Fibroblast of lung (primary cell): ENCODE results near the gene ZFTA. TPM values are rescaled to one million over a fixed set of nuclear protein-coding genes. Genes with fewer than 3 reads are reported as not detected.

Experiments used
- DNase-seq, 2 donors: peaks; one replicate each; pipeline versions ENCODE4 v3.0.0 to v3.0.0-alpha.2; 2010; ENCODE audit warnings: low read depth in 2 of 2
- H2AFZ ChIP-seq: 2 replicates; pipeline ENCODE4 v1.5.1; 2012; ENCODE audit warnings: low read length, control low read depth, inconsistent platforms
- H3K27ac ChIP-seq: 2 replicates; pipeline ENCODE4 v1.5.1; 2011; ENCODE audit warnings: low read length, control low read depth; ENCODE audit not compliant: insufficient read depth
- H3K27me3 ChIP-seq: 2 replicates; pipeline ENCODE4 v1.5.1; 2011; ENCODE audit warnings: mild to moderate bottlenecking, low read length; ENCODE audit not compliant: control insufficient read depth, insufficient read depth
- H3K36me3 ChIP-seq: 2 replicates; pipeline ENCODE4 v1.5.1; 2011; ENCODE audit warnings: low read length; ENCODE audit not compliant: control insufficient read depth, insufficient read depth
- H3K4me1 ChIP-seq: 2 replicates; pipeline ENCODE4 v1.5.1; 2011; ENCODE audit warnings: low read length; ENCODE audit not compliant: control insufficient read depth, insufficient read depth; ENCODE audit errors: extremely low read depth
- H3K4me2 ChIP-seq: 2 replicates; pipeline ENCODE4 v1.5.1; 2011; ENCODE audit warnings: low read length, control low read depth; ENCODE audit not compliant: insufficient read depth; ENCODE audit errors: extremely low read depth
- H3K4me3 ChIP-seq, 4 experiments: fragments of 200-600 bp in 1 of 4; sonication (generic) in 1 of 4; replicated peaks in 1 of 4; 2 replicates each; pipeline ENCODE4 v1.5.1; 2011 to 2016; ENCODE audit warnings: low read length in 4 of 4, low read depth in 3 of 4, mild to moderate bottlenecking in 3 of 4, control low read depth in 2 of 4, inconsistent platforms in 1 of 4, mixed read lengths in 1 of 4; ENCODE audit not compliant: insufficient read depth in 1 of 4; ENCODE audit errors: control extremely low read depth in 1 of 4
- H3K79me2 ChIP-seq: 2 replicates; pipeline ENCODE4 v1.5.1; 2012; ENCODE audit warnings: mild to moderate bottlenecking, low read length, inconsistent platforms; ENCODE audit not compliant: control insufficient read depth, insufficient read depth
- H3K9ac ChIP-seq: 2 replicates; pipeline ENCODE4 v1.5.1; 2011; ENCODE audit warnings: mild to moderate bottlenecking, low read length, control low read depth; ENCODE audit not compliant: insufficient read depth
- H3K9me3 ChIP-seq: 2 replicates; pipeline ENCODE4 v1.5.1; 2012; ENCODE audit warnings: low read depth, low read length; ENCODE audit not compliant: control insufficient read depth, insufficient read depth
- H4K20me1 ChIP-seq: 2 replicates; pipeline ENCODE4 v1.5.1; 2011; ENCODE audit warnings: low read length; ENCODE audit not compliant: control insufficient read depth, insufficient read depth; ENCODE audit errors: extremely low read depth
- EZH2 ChIP-seq: IDR thresholded peaks from 2 replicates; pipeline ENCODE4 v1.5.1; 2012; ENCODE audit warnings: low read length, control low read depth, mild to moderate bottlenecking; ENCODE audit errors: missing control alignments
- polyA plus RNA-seq, 2 donors: library from polyadenylated mRNA; depleted of rRNA in 1 of 2; stranded (reverse) in 1 of 2; unstranded in 1 of 2; fragments of >200 nt; gene quantifications; 2 replicates each; pipeline ENCODE4 v1.2.1, GENCODE V29; 2011 to 2012; ENCODE audit warnings: missing spikeins in 1 of 2
- total RNA-seq: library from RNA; depleted of rRNA; stranded (reverse); fragments of >200 nt; gene quantifications from 2 replicates; pipeline ENCODE4 v1.2.1, GENCODE V29; 2014
- TF ChIP-seq, protein P1 (sequence below), 2 donors: IDR thresholded peaks in 1 of 2; conservative IDR thresholded peaks in 1 of 2; 1 replicate in 1 of 2; 2 replicates in 1 of 2; pipeline ENCODE4 v1.5.1; 2011 to 2012; ENCODE audit warnings: low read length in 2 of 2, control low read depth in 1 of 2, inconsistent platforms in 1 of 2, low read depth in 1 of 2, mild to moderate bottlenecking in 1 of 2

The ZFTA gene
- total and polyA plus RNA-seq, 2 donors (not counting 1 experiment from before 2014, with no cell fraction given): 5.4 to 12.9 TPM

- TF ChIP-seq, protein P1, sequence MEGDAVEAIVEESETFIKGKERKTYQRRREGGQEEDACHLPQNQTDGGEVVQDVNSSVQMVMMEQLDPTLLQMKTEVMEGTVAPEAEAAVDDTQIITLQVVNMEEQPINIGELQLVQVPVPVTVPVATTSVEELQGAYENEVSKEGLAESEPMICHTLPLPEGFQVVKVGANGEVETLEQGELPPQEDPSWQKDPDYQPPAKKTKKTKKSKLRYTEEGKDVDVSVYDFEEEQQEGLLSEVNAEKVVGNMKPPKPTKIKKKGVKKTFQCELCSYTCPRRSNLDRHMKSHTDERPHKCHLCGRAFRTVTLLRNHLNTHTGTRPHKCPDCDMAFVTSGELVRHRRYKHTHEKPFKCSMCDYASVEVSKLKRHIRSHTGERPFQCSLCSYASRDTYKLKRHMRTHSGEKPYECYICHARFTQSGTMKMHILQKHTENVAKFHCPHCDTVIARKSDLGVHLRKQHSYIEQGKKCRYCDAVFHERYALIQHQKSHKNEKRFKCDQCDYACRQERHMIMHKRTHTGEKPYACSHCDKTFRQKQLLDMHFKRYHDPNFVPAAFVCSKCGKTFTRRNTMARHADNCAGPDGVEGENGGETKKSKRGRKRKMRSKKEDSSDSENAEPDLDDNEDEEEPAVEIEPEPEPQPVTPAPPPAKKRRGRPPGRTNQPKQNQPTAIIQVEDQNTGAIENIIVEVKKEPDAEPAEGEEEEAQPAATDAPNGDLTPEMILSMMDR (conservative IDR thresholded peaks at IDR 0.05 in 1 of 2, IDR thresholded peaks at IDR 0.05 in 1 of 2; ENCODE audit: low read depth in 1 of 2, low read length in 2 of 2): no peak
- TF ChIP-seq EZH2: no peak
- Histone ChIP-seq H3K27me3 (no peaks in the 10 kb centered on the region), H3K4me1 (peaks cover 4% of the 10 kb centered on the region), H3K4me3 (no peak overlapping the region), H3K4me2 (no peak overlapping the region), H3K9me3 (no peaks in the 10 kb centered on the region), H3K27ac (no peak overlapping the region), H4K20me1 (no peaks in the 10 kb centered on the region), H2AFZ (peak overlapping the region; percentile 34), H3K9ac (no peak overlapping the region), H3K36me3 (no peaks in the 10 kb centered on the region), H3K79me2 (no peaks in the 10 kb centered on the region)
- DNase-seq: peak in 1 of 2 donors; percentile 7
Measured at GRCh38 chr11:63805844-63806415, 37.4 kb upstream of the ZFTA start.

GRCh38 chr11:63804259-63804658 is 35.7 kb upstream of the ZFTA start:
- Histone ChIP-seq H3K36me3 (no peaks in the 10 kb centered on the region), H3K79me2 (no peaks in the 10 kb centered on the region), H3K4me2 (no peak overlapping the region), H2AFZ (no peak overlapping the region), H3K27ac (no peak overlapping the region), H4K20me1 (no peaks in the 10 kb centered on the region), H3K4me1 (peaks cover 4% of the 10 kb centered on the region), H3K4me3 (no peak overlapping the region), H3K9me3 (no peaks in the 10 kb centered on the region), H3K9ac (no peak overlapping the region), H3K27me3 (no peaks in the 10 kb centered on the region)
- TF ChIP-seq EZH2: no peak
- no peak for DNase-seq

GRCh38 chr11:63802637-63803414 is 34.3 kb upstream of the ZFTA start:
- peak; percentile 30 to 61 for DNase-seq
- H3K4me2 ChIP-seq: no peak overlapping the region
- H3K27me3 ChIP-seq: no peaks in the 10 kb centered on the region
- no peak overlapping the region for H3K4me3 ChIP-seq
- no peak overlapping the region for H3K27ac ChIP-seq
- TF ChIP-seq, protein P1 (conservative IDR thresholded peaks at IDR 0.05 in 1 of 2, IDR thresholded peaks at IDR 0.05 in 1 of 2; ENCODE audit: low read depth in 1 of 2, low read length in 2 of 2): no peak
- no peak overlapping the region for H3K9ac ChIP-seq
- no peaks in the 10 kb centered on the region for H3K9me3 ChIP-seq
- H3K4me1 ChIP-seq: peaks cover 4% of the 10 kb centered on the region
- H4K20me1 ChIP-seq: no peaks in the 10 kb centered on the region
- no peak overlapping the region for H2AFZ ChIP-seq
- H3K36me3 ChIP-seq: no peaks in the 10 kb centered on the region
- H3K79me2 ChIP-seq: no peaks in the 10 kb centered on the region
